PC-3 (cell line): Measurements from ENCODE around the gene TMEM131.

ENCODE experiments used
- EZH2 ChIP-seq: fragments of 300-600 bp; sonication (generic); IDR thresholded peaks from one replicate; pipeline ENCODE4 v1.6.1; 2017; ENCODE audit warnings: antibody characterized with exemption, mild to moderate bottlenecking, low read length; ENCODE audit not compliant: unreplicated experiment
- TF ChIP-seq, protein P1 (sequence below): fragments of 300-600 bp; sonication (generic); conservative IDR thresholded peaks from 2 replicates; pipeline ENCODE4 v1.5.1; 2017; ENCODE audit warnings: antibody characterized with exemption, low read depth, mild to moderate bottlenecking, low read length

DNA sequence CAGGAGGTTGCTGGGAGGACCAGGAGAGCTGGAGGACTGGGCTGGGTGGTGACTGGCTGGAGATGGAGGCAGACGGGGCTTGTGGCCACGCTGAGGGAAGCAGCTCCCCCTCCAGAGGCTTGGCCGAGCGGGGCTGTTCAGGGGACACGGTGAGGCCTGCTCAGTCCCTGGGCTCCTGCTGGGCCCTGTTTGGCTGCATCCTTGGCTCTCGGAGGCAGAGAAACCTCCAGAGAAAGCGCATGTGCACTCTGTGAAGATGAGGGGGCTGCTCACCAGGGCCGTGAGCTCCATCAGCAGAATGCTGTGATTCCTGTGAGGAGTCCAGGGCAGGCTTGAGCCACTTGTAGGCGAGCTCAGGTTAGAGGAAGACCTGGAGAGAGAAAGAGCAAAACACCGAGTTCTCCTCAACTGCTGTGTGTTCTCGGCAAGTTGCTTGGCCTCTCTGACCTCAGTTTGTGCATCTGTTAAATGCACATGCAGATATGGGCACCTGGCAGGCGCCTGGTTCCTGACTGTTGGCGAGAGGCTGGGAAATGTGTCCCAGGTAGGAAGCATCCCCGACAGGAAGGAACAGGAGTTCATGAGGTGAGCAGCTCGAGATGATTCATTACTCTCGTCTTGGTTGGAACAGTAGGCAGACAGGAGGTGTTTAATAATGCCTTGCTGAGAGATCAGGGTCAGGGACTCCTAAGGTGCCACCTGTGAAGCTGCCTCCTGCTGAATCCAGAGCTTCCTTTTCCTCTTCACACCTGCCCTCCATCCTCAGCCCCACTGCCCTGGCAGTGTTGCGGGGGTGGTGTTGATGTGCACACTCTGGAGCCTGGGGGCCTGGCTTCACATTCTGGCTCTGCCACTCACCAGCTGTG is 281.4 kb downstream of the TMEM131 start:
- TF ChIP-seq, protein P1, sequence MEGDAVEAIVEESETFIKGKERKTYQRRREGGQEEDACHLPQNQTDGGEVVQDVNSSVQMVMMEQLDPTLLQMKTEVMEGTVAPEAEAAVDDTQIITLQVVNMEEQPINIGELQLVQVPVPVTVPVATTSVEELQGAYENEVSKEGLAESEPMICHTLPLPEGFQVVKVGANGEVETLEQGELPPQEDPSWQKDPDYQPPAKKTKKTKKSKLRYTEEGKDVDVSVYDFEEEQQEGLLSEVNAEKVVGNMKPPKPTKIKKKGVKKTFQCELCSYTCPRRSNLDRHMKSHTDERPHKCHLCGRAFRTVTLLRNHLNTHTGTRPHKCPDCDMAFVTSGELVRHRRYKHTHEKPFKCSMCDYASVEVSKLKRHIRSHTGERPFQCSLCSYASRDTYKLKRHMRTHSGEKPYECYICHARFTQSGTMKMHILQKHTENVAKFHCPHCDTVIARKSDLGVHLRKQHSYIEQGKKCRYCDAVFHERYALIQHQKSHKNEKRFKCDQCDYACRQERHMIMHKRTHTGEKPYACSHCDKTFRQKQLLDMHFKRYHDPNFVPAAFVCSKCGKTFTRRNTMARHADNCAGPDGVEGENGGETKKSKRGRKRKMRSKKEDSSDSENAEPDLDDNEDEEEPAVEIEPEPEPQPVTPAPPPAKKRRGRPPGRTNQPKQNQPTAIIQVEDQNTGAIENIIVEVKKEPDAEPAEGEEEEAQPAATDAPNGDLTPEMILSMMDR = no peak
- no peak for TF ChIP-seq EZH2
